ENCODE data around the gene LYRM1.
"Not testable (repeated sequence)": the region's sequence is repeated elsewhere in the genome, so short reads cannot be mapped to it uniquely, and the experiment has no call there.

GRCh38 chr16:20864376-20864775, 36.2 kb upstream of the LYRM1 start:
- not testable (repeated sequence) for TF ChIP-seq CTCF (IDR thresholded peaks at IDR 0.05; ENCODE audit: insufficient read depth, low read length, poor library complexity, severe bottlenecking); EZH2phosphoT487 (conservative IDR thresholded peaks at IDR 0.05; ENCODE audit: low read length)
